ENCODE results near the gene EPB41L5. TPM values are rescaled to one million over a fixed set of nuclear protein-coding genes. Genes with fewer than 3 reads are reported as not detected.

EPB41L5 gene
- total RNA-seq (2013; cell fraction: nucleolus; rRNA removed), result 97.2 and 104 TPM in 2 replicates
- 8.0 and 8.5 TPM in 2 replicates for total RNA-seq (2014; rRNA removed)
- total RNA-seq (2014; rRNA removed; fragmentation: Illumina TruSeq; extraction: Trizol), result 8.5 and 9.9 TPM in 2 replicates
- total RNA-seq (2021), result 8.0 and 8.7 TPM in 2 replicates
- 1.5 TPM for polyA plus RNA-seq (2011; ENCODE audit: low read depth)
- 20.4 and 33.3 TPM in 2 replicates for polyA plus RNA-seq (2011; rRNA removed)
- polyA plus RNA-seq (2011; cell fraction: cytosol; rRNA removed), result 9.8 and 10.7 TPM in 2 replicates
- polyA plus RNA-seq (2011; cell fraction: nucleus; rRNA removed), result 26.0 and 27.5 TPM in 2 replicates
- 2.0 and 2.1 TPM in 2 replicates for polyA plus RNA-seq (2012)
- 7.2 and 9.1 TPM in 2 replicates for polyA plus RNA-seq (2014; fragmentation: Illumina TruSeq; extraction: Trizol)
- 1 to 10 TPM; 2.1 to 2.9 TPM for polyA plus RNA-seq (2014; fragmentation: Nextera tagmentation; extraction: Ambion mirVana)
- 4.5 and 5.7 TPM in 2 replicates for polyA plus RNA-seq (2014; rRNA removed)
- polyA plus RNA-seq (2016; fragmentation: Nextera tagmentation; extraction: Ambion mirVana), result 10 to 100 TPM in 1 of 2 experiments, 1 to 10 TPM in 1; 8.5 to 10.9 TPM
- 39.3 and 46.8 TPM in 2 replicates for polyA minus RNA-seq (2011; rRNA and poly(A)+ RNA removed)
- polyA minus RNA-seq (2011; cell fraction: cytosol; rRNA and poly(A)+ RNA removed), result 10.6 and 10.8 TPM in 2 replicates
- polyA minus RNA-seq (2011; cell fraction: nucleus; rRNA and poly(A)+ RNA removed), result 39.2 and 52.0 TPM in 2 replicates
- percentile 74 among the genes with signal in this experiment for Bru-seq, nascent RNA
- percentile 79 among the genes with signal in this experiment for BruChase-seq, experiment 1, labeled RNA remaining after a 6-hour chase
- percentile 79 among the genes with signal in this experiment for BruChase-seq, experiment 2, labeled RNA remaining after a 2-hour chase
- long read RNA-seq, experiment 1, transcript EPB41L5-202 (17 exons, 1,777 nt), result major isoform, 7 of 10 reads
- long read RNA-seq, experiment 1, partial matches to known transcripts, result 1 of 10 reads
- long read RNA-seq, experiment 1, other reads (novel, unspliced or antisense), result 2 of 10 reads
- long read RNA-seq, experiment 2, full-length matches to known transcripts, result 61 of 85 reads
- long read RNA-seq, experiment 2, partial matches to known transcripts, result 10 of 85 reads
- long read RNA-seq, experiment 2, other reads (novel, unspliced or antisense), result 14 of 85 reads

DNA sequence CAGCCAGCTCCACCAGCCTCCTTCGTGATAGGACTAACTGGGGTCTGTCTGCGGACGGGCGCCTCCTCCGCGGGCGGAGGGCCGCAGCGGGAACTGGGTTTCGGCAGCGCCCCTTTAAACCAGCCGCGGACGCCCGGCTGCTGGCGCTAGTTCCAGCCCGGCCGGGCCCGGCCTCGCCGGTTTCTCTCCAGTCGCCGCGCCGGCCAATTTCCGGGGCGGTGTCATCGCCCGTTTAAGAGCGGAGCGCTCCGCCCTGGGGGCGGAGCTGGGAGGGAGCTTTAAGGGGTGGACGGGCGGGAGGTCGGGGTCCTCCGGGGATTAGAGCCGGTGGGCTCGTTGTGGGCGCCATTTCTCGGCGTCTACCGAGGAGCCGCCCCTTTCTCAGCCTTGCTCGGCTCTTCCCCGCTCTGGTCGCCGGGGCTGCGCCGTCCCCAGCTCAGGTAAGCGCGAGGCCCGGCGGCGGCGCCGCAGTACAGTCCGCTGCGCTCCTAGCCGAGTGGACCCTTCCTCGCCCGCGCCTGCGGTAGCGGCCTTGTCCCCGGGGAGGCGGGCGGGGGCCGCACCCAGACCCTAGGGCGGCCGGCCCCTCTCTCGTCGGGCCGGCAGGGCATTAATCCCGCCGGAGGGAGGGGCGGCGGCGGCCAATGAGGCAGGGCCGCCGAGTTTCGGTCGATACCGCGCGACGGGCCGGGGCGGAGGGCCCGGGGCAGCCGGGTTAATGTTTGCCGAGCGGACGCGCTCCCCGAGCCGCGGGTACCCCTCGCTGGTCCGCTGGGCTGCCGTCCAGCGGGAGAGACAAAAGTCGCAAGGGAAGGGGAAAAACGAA lies at the start of gene EPB41L5:
TSS of gene EPB41L5 (plus strand) at position 307 of the 826 bp plus-strand sequence. CDS start 6,008 bp downstream, outside the sequence.
- ATAC-seq (peak; percentile 90), DNase-seq (ENCODE audit: low read depth, low spot score) (no peak), FAIRE-seq (no peak)
- no TSS peak for BruUV-seq (replicated peaks)
- Histone ChIP-seq H3K27ac (ENCODE audit: control insufficient read depth, insufficient read depth) (peak within 1 kb of the TSS; percentile 64), H3K36me3 (ENCODE audit: control insufficient read depth in 2 of 2, insufficient read depth in 2 of 2, low read length in 1 of 2) (no peaks in the 10 kb centered on the region), H3K27me3 (replicated peaks in 1 of 2; ENCODE audit: control insufficient read depth in 2 of 2, insufficient read depth in 2 of 2, low read length in 1 of 2) (no peaks in the 10 kb centered on the region), H3K9ac (ENCODE audit: control insufficient read depth, insufficient read depth, low read length) (peak within 1 kb of the TSS; percentile 11), H4K20me1 (ENCODE audit: control insufficient read depth, insufficient read depth) (no peaks in the 10 kb centered on the region), H2AFZ (ENCODE audit: control insufficient read depth, low read depth, low read length) (peak within 1 kb of the TSS; percentile 88), H3K9me3 (replicated peaks; ENCODE audit: control insufficient read depth, insufficient read depth, low read length) (no peaks in the 10 kb centered on the region; the same call in 2 of the 3 replicates), H3K79me2 (ENCODE audit: control insufficient read depth, insufficient read depth, low read length) (peaks cover 7% of the 10 kb centered on the region), H3K4me1 (ENCODE audit: control insufficient read depth, insufficient read depth, low read length) (peaks cover 5% of the 10 kb centered on the region; the same call in 1 of the 2 replicates), H3K4me3 (peak within 1 kb of the TSS; percentile 86), H3K4me2 (ENCODE audit: control insufficient read depth, insufficient read depth) (peak within 1 kb of the TSS; percentile 88)
- ChIA-PET SMC1A (ENCODE audit: uncharacterized antibody, unreplicated experiment) (interaction anchor here (1.0 to 1.3 kb wide), 4 partner anchors 13 to 162 kb away, joined by 3 to 4 read pairs (median 4); no protein-coding TSS in a partner anchor), POLR2A (interaction anchor here (1.5 kb wide), 1 partner anchor 251 kb away, joined by 4 read pairs; no protein-coding TSS in a partner anchor), CTCF (interaction anchor here (0.5 to 2.2 kb wide), 4 partner anchors 9 to 251 kb away, joined by 3 to 14 read pairs (median 4); no protein-coding TSS in a partner anchor), RAD21 (ENCODE audit: unreplicated experiment) (interaction anchor here (1.6 to 2.0 kb wide), 2 partner anchors 9 to 164 kb away, joined by 5 to 7 read pairs; no protein-coding TSS in a partner anchor)
- 2% methylated on average over 41 of the region's 104 CpGs for WGBS (ENCODE audit: insufficient coverage, insufficient replicate concordance, low lambda C conversion rate, missing lambda C conversion rate)
- in situ Hi-C loops (cut with MboI) (no loop called here), intact Hi-C loops (cut with micrococcal nuclease; ENCODE audit: unreplicated experiment) (loop anchor here (5.0 to 10.0 kb wide), 2 partner anchors 148 to 164 kb away; no protein-coding TSS in a partner anchor)
- TF ChIP-seq RUNX3 (IDR thresholded peaks at IDR 0.05; ENCODE audit: low read length) (0 out of 2 replicates have a peak, but pooled peaks have one; percentile 15), NFYB (IDR thresholded peaks at IDR 0.05; ENCODE audit: insufficient read depth, low read depth, low read length) (no peak), RFX5 (IDR thresholded peaks at IDR 0.05; ENCODE audit: low read depth, low read length) (no peak; the same call in 1 of the 2 replicates), MTA3 (IDR thresholded peaks at IDR 0.05; ENCODE audit: borderline replicate concordance, low read length) (no peak), GABPA (IDR thresholded peaks at IDR 0.05; ENCODE audit: low read depth) (no peak), NRF1 (conservative IDR thresholded peaks at IDR 0.05; ENCODE audit: low read depth, low read length) (no peak), RB1 (IDR thresholded peaks at IDR 0.05; ENCODE audit: borderline replicate concordance) (peak; percentile 31; the same call in 1 of the 2 replicates), ATF7 (IDR thresholded peaks at IDR 0.05; ENCODE audit: low read depth) (no peak), SIN3A (IDR thresholded peaks at IDR 0.05; ENCODE audit: low read depth, low read length) (peak; percentile 26; the same call in 1 of the 2 replicates), SMARCA5 (IDR thresholded peaks at IDR 0.05) (no peak), RELA (IDR thresholded peaks at IDR 0.05; ENCODE audit: borderline replicate concordance, partially characterized antibody) (no peak), FOS (IDR thresholded peaks at IDR 0.05; ENCODE audit: borderline replicate concordance, extremely low read depth, insufficient read length) (no peak)
- TF ChIP-seq, protein P1, sequence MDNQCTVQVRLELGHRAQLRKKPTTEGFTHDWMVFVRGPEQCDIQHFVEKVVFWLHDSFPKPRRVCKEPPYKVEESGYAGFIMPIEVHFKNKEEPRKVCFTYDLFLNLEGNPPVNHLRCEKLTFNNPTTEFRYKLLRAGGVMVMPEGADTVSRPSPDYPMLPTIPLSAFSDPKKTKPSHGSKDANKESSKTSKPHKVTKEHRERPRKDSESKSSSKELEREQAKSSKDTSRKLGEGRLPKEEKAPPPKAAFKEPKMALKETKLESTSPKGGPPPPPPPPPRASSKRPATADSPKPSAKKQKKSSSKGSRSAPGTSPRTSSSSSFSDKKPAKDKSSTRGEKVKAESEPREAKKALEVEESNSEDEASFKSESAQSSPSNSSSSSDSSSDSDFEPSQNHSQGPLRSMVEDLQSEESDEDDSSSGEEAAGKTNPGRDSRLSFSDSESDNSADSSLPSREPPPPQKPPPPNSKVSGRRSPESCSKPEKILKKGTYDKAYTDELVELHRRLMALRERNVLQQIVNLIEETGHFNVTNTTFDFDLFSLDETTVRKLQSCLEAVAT (IDR thresholded peaks at IDR 0.05), result no peak
- TF ChIP-seq, protein P2, sequence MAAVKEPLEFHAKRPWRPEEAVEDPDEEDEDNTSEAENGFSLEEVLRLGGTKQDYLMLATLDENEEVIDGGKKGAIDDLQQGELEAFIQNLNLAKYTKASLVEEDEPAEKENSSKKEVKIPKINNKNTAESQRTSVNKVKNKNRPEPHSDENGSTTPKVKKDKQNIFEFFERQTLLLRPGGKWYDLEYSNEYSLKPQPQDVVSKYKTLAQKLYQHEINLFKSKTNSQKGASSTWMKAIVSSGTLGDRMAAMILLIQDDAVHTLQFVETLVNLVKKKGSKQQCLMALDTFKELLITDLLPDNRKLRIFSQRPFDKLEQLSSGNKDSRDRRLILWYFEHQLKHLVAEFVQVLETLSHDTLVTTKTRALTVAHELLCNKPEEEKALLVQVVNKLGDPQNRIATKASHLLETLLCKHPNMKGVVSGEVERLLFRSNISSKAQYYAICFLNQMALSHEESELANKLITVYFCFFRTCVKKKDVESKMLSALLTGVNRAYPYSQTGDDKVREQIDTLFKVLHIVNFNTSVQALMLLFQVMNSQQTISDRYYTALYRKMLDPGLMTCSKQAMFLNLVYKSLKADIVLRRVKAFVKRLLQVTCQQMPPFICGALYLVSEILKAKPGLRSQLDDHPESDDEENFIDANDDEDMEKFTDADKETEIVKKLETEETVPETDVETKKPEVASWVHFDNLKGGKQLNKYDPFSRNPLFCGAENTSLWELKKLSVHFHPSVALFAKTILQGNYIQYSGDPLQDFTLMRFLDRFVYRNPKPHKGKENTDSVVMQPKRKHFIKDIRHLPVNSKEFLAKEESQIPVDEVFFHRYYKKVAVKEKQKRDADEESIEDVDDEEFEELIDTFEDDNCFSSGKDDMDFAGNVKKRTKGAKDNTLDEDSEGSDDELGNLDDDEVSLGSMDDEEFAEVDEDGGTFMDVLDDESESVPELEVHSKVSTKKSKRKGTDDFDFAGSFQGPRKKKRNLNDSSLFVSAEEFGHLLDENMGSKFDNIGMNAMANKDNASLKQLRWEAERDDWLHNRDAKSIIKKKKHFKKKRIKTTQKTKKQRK (IDR thresholded peaks at IDR 0.05; ENCODE audit: low read depth, low read length), result no peak

Data from GM12878 (cell line).